Common myeloid progenitor, CD34-positive (primary cell): Measurements from ENCODE around the gene CD69.

Source experiments
- CTCF ChIA-PET: fragments of 350-600 bp; sonication (Branson Sonifier 250); formaldehyde crosslinking; loops from one replicate; lab custom pipeline; 2021; ENCODE audit warnings: antibody characterized with exemption; lab: Charles Lee
- POLR2A ChIA-PET: fragments of 350-600 bp; sonication (Branson Sonifier 250); formaldehyde crosslinking; loops from one replicate; lab custom pipeline; 2021; ENCODE audit warnings: antibody characterized with exemption; lab: Charles Lee
- DNase-seq, 3 donors: peaks; one replicate each; pipeline versions ENCODE4 v3.0.0 to v3.0.0-alpha.2; 2013
- H3K27ac ChIP-seq, 2 experiments: 1 replicate in 1 of 2; 2 replicates in 1 of 2; pipeline ENCODE4 v1.7.0; 2013; ENCODE audit warnings: inconsistent platforms in 2 of 2, low read length in 2 of 2, mild to moderate bottlenecking in 2 of 2, low read depth in 1 of 2, moderate library complexity in 1 of 2; ENCODE audit not compliant: severe bottlenecking in 2 of 2, insufficient read depth in 1 of 2, poor library complexity in 1 of 2
- H3K27me3 ChIP-seq, 5 experiments: replicated peaks in 2 of 5; 1 replicate in 3 of 5; 2 replicates in 2 of 5; pipeline versions ENCODE4 v1.6.1 to v1.7.0; 2013; ENCODE audit warnings: low read length in 4 of 5, mild to moderate bottlenecking in 2 of 5, moderate library complexity in 2 of 5, inconsistent platforms in 1 of 5; ENCODE audit not compliant: insufficient read depth in 5 of 5, control insufficient read depth in 4 of 5
- H3K36me3 ChIP-seq, 4 experiments: 1 replicate in 2 of 4; 2 replicates in 2 of 4; pipeline versions ENCODE4 v1.6.1 to v1.7.0; 2013; ENCODE audit warnings: low read length in 3 of 4, control low read depth in 1 of 4, mild to moderate bottlenecking in 1 of 4; ENCODE audit not compliant: control insufficient read depth in 4 of 4, insufficient read depth in 4 of 4
- H3K4me1 ChIP-seq, 4 experiments: 1 replicate in 3 of 4; 2 replicates in 1 of 4; pipeline versions ENCODE4 v1.6.1 to v1.7.1; 2013; ENCODE audit warnings: low read length in 3 of 4, mild to moderate bottlenecking in 3 of 4, control low read depth in 1 of 4, inconsistent platforms in 1 of 4, moderate library complexity in 1 of 4; ENCODE audit not compliant: control insufficient read depth in 4 of 4, insufficient read depth in 4 of 4; ENCODE audit errors: control extremely low read depth in 1 of 4
- H3K4me3 ChIP-seq, 7 experiments: 1 replicate in 4 of 7; 2 replicates in 3 of 7; pipeline versions ENCODE4 v1.5.1 to v1.7.0; 2013; ENCODE audit warnings: mild to moderate bottlenecking in 7 of 7, low read length in 6 of 7, moderate library complexity in 6 of 7, inconsistent platforms in 2 of 7, low read depth in 2 of 7, control low read depth in 1 of 7; ENCODE audit not compliant: insufficient read depth in 4 of 7, control insufficient read depth in 1 of 7; ENCODE audit errors: extremely low read depth in 1 of 7
- H3K9me3 ChIP-seq, 5 experiments: 1 replicate in 4 of 5; 2 replicates in 1 of 5; pipeline versions ENCODE4 v1.6.1 to v1.7.1; 2013; ENCODE audit warnings: low read length in 4 of 5, mild to moderate bottlenecking in 2 of 5, inconsistent platforms in 1 of 5, low read depth in 1 of 5, moderate library complexity in 1 of 5; ENCODE audit not compliant: control insufficient read depth in 4 of 5, insufficient read depth in 2 of 5; ENCODE audit errors: control extremely low read depth in 1 of 5
- WGBS: methylation state at CpG from one replicate; pipeline ENCODE4 v1.1.5; 2013; ENCODE audit not compliant: insufficient coverage; 5-methylcytosine and 5-hydroxymethylcytosine counted together

CD69 gene

DNA sequence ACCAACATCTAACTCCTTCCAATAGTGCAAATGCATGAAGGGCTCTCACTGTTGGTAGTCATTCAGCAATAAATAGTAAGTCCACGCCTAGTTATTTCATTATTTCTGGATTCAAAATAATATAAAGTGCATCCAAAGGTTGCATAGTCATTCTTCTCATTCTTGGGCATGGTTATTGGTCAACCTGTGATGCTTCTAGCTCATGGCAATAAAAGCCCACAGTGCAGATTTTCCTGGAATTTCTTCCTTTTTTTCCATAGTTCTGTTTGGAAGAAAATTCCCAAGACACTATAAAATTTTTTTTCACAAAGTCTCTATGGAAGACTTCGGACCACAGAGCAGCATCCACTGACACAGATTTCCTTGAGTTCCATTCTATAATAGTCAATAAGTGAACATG lies 7.6 kb downstream of the CD69 start:
- WGBS = no CpG with 5 or more reads among the region's 2 CpGs
- POLR2A ChIA-PET = interaction anchor here (0.7 to 3.7 kb wide), 4 partner anchors 8 to 276 kb away, joined by 3 to 22 read pairs (median 10); partner anchors contain the start of gene CD69
- H3K4me1 ChIP-seq = peaks cover 12 to 57% (median 26%) of the 10 kb centered on the region in 4 experiments
- peaks cover 8 to 41% (median 26%) of the 10 kb centered on the region in 4 experiments for H3K36me3 ChIP-seq
- H3K27ac ChIP-seq = no peak overlapping the region
- no peaks in the 10 kb centered on the region for H3K27me3 ChIP-seq
- DNase-seq = no peak
- H3K9me3 ChIP-seq = no peaks in the 10 kb centered on the region
- CTCF ChIA-PET = interaction anchor here (1.3 to 19.3 kb wide), 6 partner anchors 8 to 59 kb away, joined by 4 to 437 read pairs (median 22); partner anchors contain the start of gene CD69
- H3K4me3 ChIP-seq = peak overlapping the region in 1 of 7 experiments; percentile 21

- Histone ChIP-seq H3K27ac (peak overlapping the region in 1 of 2 experiments; percentile 27), H3K27me3 (no peaks in the 10 kb centered on the region), H3K36me3 (peaks cover 8 to 41% (median 25%) of the 10 kb centered on the region in 4 experiments), H3K4me1 (peaks cover 8 to 52% (median 21%) of the 10 kb centered on the region in 4 experiments), H3K9me3 (no peaks in the 10 kb centered on the region), H3K4me3 (peak overlapping the region in 1 of 7 experiments; percentile 21)
- ChIA-PET CTCF (interaction anchor here (0.6 to 19.3 kb wide), 9 partner anchors 9 to 385 kb away, joined by 3 to 437 read pairs (median 4); partner anchors contain the start of gene CD69), POLR2A (interaction anchor here (1.1 to 3.7 kb wide), 3 partner anchors 9 to 277 kb away, joined by 3 to 22 read pairs (median 18); partner anchors contain the start of gene CD69)
- DNase-seq = no peak
- no CpG with 5 or more reads among the region's 2 CpGs for WGBS
Observed at GRCh38 chr12:9752145-9752933, 8.4 kb downstream of the CD69 start.

DNA sequence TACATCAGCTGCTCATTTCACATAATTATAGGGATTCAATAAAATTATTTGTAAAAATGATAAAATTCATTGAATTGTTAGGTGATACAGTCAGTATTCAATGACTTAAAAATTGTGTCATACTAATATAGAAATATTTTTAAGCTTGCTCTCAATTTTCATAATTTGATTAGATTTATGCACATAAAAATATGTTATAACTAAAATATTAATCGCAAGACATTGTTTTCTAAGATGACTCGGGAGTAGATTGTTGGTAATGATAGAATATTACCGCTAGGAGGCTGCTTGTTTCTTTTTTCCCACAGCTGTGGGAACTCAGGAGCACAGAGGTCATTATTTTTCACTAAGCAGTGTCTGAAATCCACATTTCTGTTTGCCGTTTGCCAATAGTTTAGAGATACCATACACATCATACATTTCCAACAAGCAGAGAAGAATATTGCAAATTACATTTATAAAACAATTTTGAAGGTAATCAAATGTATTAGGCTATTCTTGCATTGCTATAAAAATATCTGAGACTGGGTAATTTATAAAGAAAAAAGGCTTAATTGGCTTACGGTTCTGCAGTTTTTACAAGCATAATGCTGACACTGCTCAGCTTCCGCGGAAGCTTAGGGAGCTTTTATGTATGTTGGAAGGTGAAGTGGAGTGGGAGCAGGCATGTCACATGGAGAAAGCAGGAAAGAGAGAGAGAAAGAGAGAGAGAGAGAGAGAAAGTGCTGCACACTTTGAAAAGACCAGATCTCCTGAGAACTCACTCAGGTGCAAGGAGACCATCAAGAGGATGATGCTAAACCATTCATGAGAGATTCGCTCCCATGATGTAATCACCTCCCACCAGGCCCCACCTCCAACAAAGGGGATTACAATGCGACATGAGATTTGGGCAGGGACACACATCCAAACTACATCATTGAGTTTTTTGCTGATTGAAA lies 9.2 kb downstream of the CD69 start:
- Histone ChIP-seq H3K27ac (peak overlapping the region in 1 of 2 experiments; percentile 43), H3K36me3 (peaks cover 8 to 41% (median 25%) of the 10 kb centered on the region in 4 experiments), H3K4me1 (peaks cover 5 to 44% (median 15%) of the 10 kb centered on the region in 4 experiments), H3K4me3 (peak overlapping the region in 3 of 7 experiments; percentile 10 to 69 (median 66)), H3K9me3 (no peaks in the 10 kb centered on the region), H3K27me3 (no peaks in the 10 kb centered on the region)
- ChIA-PET POLR2A (interaction anchor here (0.6 to 3.7 kb wide), 7 partner anchors 9 to 278 kb away, joined by 3 to 22 read pairs (median 5); partner anchors contain the start of gene CD69), CTCF (interaction anchor here (0.6 to 19.3 kb wide), 37 partner anchors 8 to 514 kb away, joined by 3 to 437 read pairs (median 4); partner anchors contain the start of genes CD69, CLEC12B and CLEC2A)
- DNase-seq = peak; percentile 73 to 92 (median 91)
- WGBS = 93% methylated on average over 4 of the region's 9 CpGs

- Histone ChIP-seq H3K36me3 (peaks cover 4 to 35% (median 21%) of the 10 kb centered on the region in 4 experiments), H3K27ac (peak overlapping the region in 1 of 2 experiments; percentile 43), H3K4me1 (peaks cover 5 to 39% (median 12%) of the 10 kb centered on the region in 4 experiments), H3K4me3 (peak overlapping the region in 5 of 7 experiments; percentile 10 to 69 (median 54)), H3K27me3 (no peaks in the 10 kb centered on the region), H3K9me3 (no peaks in the 10 kb centered on the region)
- 0% methylated on average over 7 of the region's 20 CpGs for WGBS
- peak; percentile 82 to 90 (median 90) for DNase-seq
- ChIA-PET POLR2A (interaction anchor here (0.7 to 3.7 kb wide), 5 partner anchors 10 to 100 kb away, joined by 3 to 22 read pairs (median 5); partner anchors contain the start of gene CD69), CTCF (interaction anchor here (0.7 to 19.3 kb wide), 53 partner anchors 8 to 445 kb away, joined by 3 to 437 read pairs (median 4); partner anchors contain the start of genes CD69, CLEC12B, CLEC1B and CLEC2A)
Observed at GRCh38 chr12:9750276-9751203, 10.2 kb downstream of the CD69 start.

- POLR2A ChIA-PET = interaction anchor here (3.7 kb wide), 1 partner anchor 49 kb away, joined by 22 read pairs; no protein-coding TSS in a partner anchor
Observed at GRCh38 chr12:9749640-9750039, 11.1 kb downstream of the CD69 start.

More at GRCh38 chr12:9749640-9750039, 11.1 kb downstream of the CD69 start:
- no peaks in the 10 kb centered on the region for H3K9me3 ChIP-seq
- H3K4me1 ChIP-seq = peaks cover 5 to 30% (median 8%) of the 10 kb centered on the region in 4 experiments
- H3K36me3 ChIP-seq = peaks cover 3 to 26% (median 13%) of the 10 kb centered on the region in 4 experiments
- no peak overlapping the region for H3K27ac ChIP-seq
- H3K27me3 ChIP-seq = no peaks in the 10 kb centered on the region
- CTCF ChIA-PET = interaction anchor here (0.7 to 19.3 kb wide), 35 partner anchors 7 to 446 kb away, joined by 3 to 437 read pairs (median 5); partner anchors contain the start of genes CD69, CLEC12B, CLEC1B and CLEC2A
- H3K4me3 ChIP-seq = no peak overlapping the region
- no CpG with 5 or more reads among the region's 1 CpG for WGBS
- DNase-seq = no peak
